GM10266 (cell line): ENCODE results near the gene PDP2.

Source experiments
- DNase-seq: peaks from one replicate; pipeline ENCODE4 v3.0.0; 2012; ENCODE audit errors: extremely low spot score
- TF ChIP-seq, protein P1 (sequence below): IDR thresholded peaks from 2 replicates; pipeline ENCODE4 v1.5.1; 2012; ENCODE audit warnings: mild to moderate bottlenecking, low read depth; ENCODE audit not compliant: control insufficient read depth, insufficient read depth; ENCODE audit errors: missing control alignments

Gene PDP2

DNA sequence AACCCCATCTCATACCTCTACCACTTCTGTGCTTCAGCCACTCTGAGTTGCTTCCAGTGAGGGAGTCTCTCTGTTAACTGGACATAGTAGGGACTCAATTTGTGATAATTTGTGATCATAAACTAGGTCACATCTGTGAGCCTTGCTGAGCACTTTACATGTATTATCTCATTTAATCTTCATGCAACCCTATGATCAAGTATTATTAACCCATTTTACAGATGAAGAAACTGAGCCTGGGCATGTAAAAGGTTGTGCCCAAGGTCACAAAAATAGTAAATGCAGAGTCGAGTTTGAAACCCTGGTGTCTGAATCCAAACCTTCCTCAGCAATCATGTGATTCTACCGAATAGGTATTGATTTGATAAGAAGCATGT is 18.6 kb downstream of the PDP2 start:
- TF ChIP-seq, protein P1, sequence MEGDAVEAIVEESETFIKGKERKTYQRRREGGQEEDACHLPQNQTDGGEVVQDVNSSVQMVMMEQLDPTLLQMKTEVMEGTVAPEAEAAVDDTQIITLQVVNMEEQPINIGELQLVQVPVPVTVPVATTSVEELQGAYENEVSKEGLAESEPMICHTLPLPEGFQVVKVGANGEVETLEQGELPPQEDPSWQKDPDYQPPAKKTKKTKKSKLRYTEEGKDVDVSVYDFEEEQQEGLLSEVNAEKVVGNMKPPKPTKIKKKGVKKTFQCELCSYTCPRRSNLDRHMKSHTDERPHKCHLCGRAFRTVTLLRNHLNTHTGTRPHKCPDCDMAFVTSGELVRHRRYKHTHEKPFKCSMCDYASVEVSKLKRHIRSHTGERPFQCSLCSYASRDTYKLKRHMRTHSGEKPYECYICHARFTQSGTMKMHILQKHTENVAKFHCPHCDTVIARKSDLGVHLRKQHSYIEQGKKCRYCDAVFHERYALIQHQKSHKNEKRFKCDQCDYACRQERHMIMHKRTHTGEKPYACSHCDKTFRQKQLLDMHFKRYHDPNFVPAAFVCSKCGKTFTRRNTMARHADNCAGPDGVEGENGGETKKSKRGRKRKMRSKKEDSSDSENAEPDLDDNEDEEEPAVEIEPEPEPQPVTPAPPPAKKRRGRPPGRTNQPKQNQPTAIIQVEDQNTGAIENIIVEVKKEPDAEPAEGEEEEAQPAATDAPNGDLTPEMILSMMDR = no peak
- no peak for DNase-seq

DNA sequence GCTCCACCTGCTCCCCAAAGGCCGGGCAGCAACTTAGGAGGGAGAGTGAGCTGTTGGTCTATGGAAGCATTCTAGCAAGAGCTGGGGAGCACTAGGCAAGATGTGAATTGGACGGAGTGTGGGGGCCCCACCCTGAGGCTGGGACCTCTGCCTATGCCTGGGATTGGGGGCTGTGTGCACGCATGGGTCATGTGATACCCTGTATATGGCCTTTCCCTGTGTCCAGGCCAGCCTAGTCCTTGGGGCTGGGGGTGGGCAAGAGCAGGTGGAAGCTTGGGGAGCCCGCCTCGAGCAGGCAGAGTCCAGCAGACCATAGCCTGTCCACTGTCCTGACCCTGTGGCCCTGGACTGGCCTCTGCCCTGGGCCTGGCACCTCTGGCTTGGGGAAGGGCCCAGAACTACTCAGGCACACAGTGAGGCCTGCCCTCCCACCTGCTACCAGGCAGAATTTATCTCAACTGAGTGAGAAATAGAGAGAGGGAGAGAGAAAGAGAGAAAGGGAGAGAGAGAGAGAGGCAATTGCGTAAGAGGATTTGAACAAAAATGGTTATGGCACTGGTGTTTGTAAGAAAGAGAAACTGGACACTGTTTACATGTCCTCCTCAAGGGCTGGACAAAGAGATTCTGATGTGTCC is 19.1 kb downstream of the PDP2 start:
- no peak for DNase-seq

DNA sequence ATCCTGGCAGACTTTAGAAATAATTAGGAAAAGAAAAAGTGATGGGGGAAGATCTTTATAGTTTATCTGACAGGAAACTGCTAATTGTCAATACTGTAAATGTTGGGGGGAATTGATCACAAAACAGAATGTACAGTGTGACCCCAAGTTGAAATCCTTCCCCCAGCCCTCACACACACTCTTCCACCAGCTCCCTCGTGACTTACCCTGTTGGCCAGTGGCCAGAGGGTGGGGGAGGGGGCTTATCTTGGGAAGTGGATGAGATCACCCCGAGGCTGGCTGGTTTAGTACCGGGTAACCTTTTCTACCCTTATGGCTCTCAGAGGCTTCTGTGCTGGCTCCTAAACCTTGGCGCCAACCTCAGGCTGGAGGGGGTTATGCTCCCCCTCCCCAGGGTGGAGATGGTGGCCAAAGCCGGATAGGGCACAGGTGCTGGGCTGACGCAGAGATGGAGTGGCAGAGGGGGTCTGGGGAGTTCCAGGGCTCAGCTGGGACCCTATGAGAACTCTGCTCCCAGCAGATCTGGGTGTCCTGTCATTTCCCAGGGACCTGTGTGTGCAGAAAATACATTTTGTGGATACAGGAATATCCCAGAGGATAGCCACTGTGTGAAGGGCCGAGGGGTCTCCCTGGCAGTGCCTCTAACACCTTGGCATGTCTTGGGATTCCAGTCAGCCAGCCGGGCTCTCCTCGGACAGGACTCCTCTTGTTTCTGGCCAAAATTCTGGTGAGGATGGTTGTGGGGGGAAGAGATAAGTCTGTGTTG is 19.8 kb downstream of the PDP2 start:
- no peak for DNase-seq
- TF ChIP-seq, protein P1 = no peak

More for the DNA sequence above, 19.1 kb downstream of the PDP2 start:
- TF ChIP-seq, protein P1 = no peak

DNA sequence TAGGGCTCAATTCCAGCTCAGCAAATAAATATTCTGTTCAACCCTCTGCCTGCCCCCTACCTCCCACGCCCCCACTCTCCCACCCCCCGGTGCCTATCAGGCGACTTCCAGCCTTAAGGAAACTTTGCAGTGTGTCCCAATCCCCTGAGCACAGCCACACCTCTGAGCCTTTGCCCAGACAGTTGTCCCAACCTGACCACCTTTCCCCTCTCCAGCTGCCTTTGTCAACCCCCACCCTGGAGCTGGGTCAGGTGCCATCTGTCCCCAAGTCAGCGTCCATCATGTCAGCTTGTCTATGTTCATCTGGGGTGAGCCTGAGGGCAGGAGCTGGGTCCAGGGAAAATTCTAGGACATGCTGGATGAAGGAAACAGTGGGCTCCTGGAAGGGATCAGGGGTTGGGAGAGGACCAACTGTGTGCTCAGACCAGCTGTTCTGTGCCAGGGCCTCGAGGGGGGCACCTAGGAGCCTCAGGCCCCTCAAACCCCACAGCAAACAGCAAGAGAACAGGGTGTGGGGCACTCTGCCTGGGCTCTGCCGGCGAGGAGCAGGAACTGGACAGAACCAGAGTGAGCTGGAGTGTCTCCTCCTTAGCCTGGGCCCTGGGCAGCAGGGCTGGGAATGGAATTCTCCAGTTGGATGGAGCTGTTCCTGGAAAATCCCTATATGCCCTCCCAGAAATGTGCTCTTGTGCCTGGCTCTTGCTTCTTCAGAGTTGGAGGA is 20.6 kb downstream of the PDP2 start:
- TF ChIP-seq, protein P1 = no peak
- no peak for DNase-seq

DNA sequence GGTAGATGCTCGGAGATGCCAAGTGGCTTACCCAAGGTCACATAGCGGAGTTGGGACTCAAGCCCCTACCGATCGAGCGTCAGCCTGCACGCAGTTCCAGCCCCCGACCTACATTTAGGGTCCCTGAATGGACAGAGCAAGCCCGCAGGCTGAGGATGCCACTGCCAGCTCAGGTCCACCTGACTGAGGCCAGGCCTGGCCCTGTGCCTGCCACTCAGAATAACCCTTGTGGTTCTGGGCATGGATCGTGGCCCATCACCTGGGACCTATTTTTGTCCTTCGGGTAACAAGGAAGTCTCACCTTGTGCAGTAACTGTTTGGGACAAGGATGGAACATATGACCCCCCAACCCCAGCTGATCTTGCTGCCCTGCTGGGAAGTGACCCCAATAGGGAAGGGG is 21.3 kb downstream of the PDP2 start:
- TF ChIP-seq, protein P1 = no peak
- DNase-seq = no peak

DNA sequence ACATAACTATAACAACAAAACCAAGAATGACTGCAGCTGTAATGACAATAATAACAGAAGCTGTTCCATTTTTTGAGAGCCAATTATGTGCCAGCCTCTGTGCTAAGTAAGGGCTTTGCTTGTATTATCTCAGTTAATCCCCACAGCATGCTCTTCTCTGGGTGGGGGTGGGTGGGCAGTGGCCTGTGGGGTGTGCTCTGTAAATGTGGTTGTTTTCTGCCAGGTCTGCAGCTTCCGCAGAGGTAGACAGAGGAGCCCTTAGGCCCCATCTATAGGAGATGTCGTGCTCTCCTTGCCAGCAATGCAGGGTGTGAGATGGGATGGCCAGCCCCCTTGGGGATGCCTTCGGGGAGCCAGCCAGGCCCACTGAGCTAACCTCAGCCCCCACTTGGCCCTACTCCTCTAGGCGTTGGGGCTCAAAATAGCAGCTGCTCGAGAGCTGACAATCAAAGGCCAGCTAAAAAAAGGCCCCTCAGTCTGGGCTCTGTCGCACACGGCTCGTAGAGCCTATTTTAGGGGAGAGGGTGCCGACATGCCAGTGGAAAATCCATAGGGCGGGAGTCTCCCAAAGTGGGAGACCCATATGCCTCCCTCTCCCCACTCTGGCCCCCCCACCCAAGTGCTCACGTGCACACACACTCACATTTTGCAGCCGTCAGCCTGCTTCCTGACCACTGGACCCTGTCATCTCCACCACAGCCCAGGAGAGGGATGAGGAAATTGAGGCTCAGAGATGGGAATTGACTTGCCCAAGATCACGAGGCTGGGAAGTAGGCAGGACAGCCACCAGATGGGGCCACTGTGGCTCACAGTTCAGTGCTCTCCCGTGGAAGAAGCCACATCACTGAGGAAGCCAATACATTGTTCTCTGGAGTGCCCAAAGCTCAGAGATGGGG is 22.6 kb downstream of the PDP2 start:
- DNase-seq = no peak
- TF ChIP-seq, protein P1 = no peak
